ENCODE results near the gene SLC7A6OS.

Gene SLC7A6OS

GRCh38 chr16:68275611-68276191, 35.0 kb downstream of the SLC7A6OS start:
- peak; percentile 70 for DNase-seq

- DNase-seq, result no peak
Observed at GRCh38 chr16:68274441-68274840, 36.3 kb downstream of the SLC7A6OS start.

- DNase-seq, result no peak
Observed at GRCh38 chr16:68273896-68274295, 36.9 kb downstream of the SLC7A6OS start.

- no peak for DNase-seq
Observed at GRCh38 chr16:68273459-68273858, 37.3 kb downstream of the SLC7A6OS start.

- peak; percentile 65 for DNase-seq
Observed at GRCh38 chr16:68272507-68273209, 38.1 kb downstream of the SLC7A6OS start.

GRCh38 chr16:68270353-68270752, 40.4 kb downstream of the SLC7A6OS start:
- DNase-seq, result peak; percentile 30

- no peak for DNase-seq
Observed at GRCh38 chr16:68269793-68270192, 41.0 kb downstream of the SLC7A6OS start.

GRCh38 chr16:68267612-68268405, 42.9 kb downstream of the SLC7A6OS start:
- DNase-seq, result no peak

GRCh38 chr16:68265078-68265920, 45.4 kb downstream of the SLC7A6OS start:
- peak; percentile 51 for DNase-seq

GRCh38 chr16:68264128-68265077, 46.3 kb downstream of the SLC7A6OS start, which contains the start of gene SLC7A6:
SLC7A6 (plus strand) TSS chr16:68264526; CDS start chr16:68274727, 10,201 bp downstream.
- DNase-seq, result peak; percentile 85

- no peak for DNase-seq
Observed at GRCh38 chr16:68263559-68264127, 47.1 kb downstream of the SLC7A6OS start.

GRCh38 chr16:68259007-68259825, 51.5 kb downstream of the SLC7A6OS start:
- no peak for DNase-seq

- no peak for DNase-seq
Observed at GRCh38 chr16:68257906-68258800, 52.6 kb downstream of the SLC7A6OS start.

GRCh38 chr16:68257251-68257905, 53.4 kb downstream of the SLC7A6OS start:
- no peak for DNase-seq

- no peak for DNase-seq
Observed at GRCh38 chr16:68255712-68256111, 55.0 kb downstream of the SLC7A6OS start.

GRCh38 chr16:68253721-68254120, 57.0 kb downstream of the SLC7A6OS start:
- DNase-seq, result no peak

- no peak for DNase-seq
Observed at GRCh38 chr16:68252383-68252782, 58.4 kb downstream of the SLC7A6OS start.

GRCh38 chr16:68251832-68252231, 58.9 kb downstream of the SLC7A6OS start:
- no peak for DNase-seq

- DNase-seq, result no peak
Observed at GRCh38 chr16:68250951-68251350, 59.8 kb downstream of the SLC7A6OS start.
